HepG2 (cell line): ENCODE results near the gene EREG. TPM values are rescaled to one million over a fixed set of nuclear protein-coding genes. Genes with fewer than 3 reads are reported as not detected.

Source experiments
- ATAC-seq: fragments of 200-7000 bp; cut with Tn5 transposase; 3 replicates; pipeline ENCODE4 v1.9.1; 2020; ENCODE audit warnings: mild to moderate bottlenecking, moderate library complexity
- BruUV-seq: library from RNA; stranded (reverse); fragments of 400-500 nt; replicated peaks from 2 replicates; lab custom pipeline; 2021; lab: Mats Ljungman, UMichigan
- CTCF ChIA-PET: fragments of 300-600 bp; formaldehyde crosslinking; extraction: SDS; loops from one replicate; lab custom pipeline; 2021; ENCODE audit warnings: low total read pairs, inconsistent platforms, low intra/inter-chr PET ratio; lab: Yijun Ruan, JAX
- POLR2A ChIA-PET: fragments of 350-600 bp; sonication (Branson Sonifier 250); formaldehyde crosslinking; loops from one replicate; lab custom pipeline; 2020; ENCODE audit warnings: antibody characterized with exemption, inconsistent platforms; lab: Yijun Ruan, JAX
- DNase-seq: peaks from one replicate; pipeline ENCODE4 v3.0.0-alpha.2; 2015; ENCODE audit warnings: low spot score
- FAIRE-seq: peaks from 3 replicates; lab custom pipeline; 2011; peaks lifted over from hg19 to GRCh38; lab: Jason Lieb, UNC
- H2AFZ ChIP-seq: one replicate; pipeline ENCODE4 v1.6.1; 2011; ENCODE audit warnings: low read length, inconsistent platforms
- H3K27ac ChIP-seq: fragments of 300-600 bp; 3 replicates; pipeline ENCODE4 v1.8.0; 2011; ENCODE audit warnings: mixed run types, mild to moderate bottlenecking, mixed read lengths, low read length, inconsistent platforms; ENCODE audit not compliant: insufficient read depth; ENCODE audit errors: extremely low read length
- H3K27me3 ChIP-seq, 2 experiments: fragments of 200-600 bp in 1 of 2; 2 replicates in 1 of 2; 3 replicates in 1 of 2; pipeline versions ENCODE4 v1.6.0 to v1.8.0; 2011; ENCODE audit warnings: low read length in 2 of 2, mild to moderate bottlenecking in 2 of 2, moderate library complexity in 2 of 2, inconsistent platforms in 1 of 2; ENCODE audit not compliant: insufficient read depth in 2 of 2, control insufficient read depth in 1 of 2
- H3K36me3 ChIP-seq, 2 experiments: fragments of 200-600 bp in 1 of 2; replicated peaks in 1 of 2; 2 replicates in 1 of 2; 3 replicates in 1 of 2; pipeline versions ENCODE4 v1.5.1 to v1.8.0; 2011; ENCODE audit warnings: low read length in 2 of 2, inconsistent platforms in 1 of 2; ENCODE audit not compliant: insufficient read depth in 2 of 2, control insufficient read depth in 1 of 2
- H3K4me1 ChIP-seq: 2 replicates; pipeline ENCODE4 v1.5.1; 2012; ENCODE audit warnings: low read length, inconsistent platforms; ENCODE audit not compliant: insufficient read depth
- H3K4me2 ChIP-seq: 2 replicates; pipeline ENCODE4 v1.6.0; 2011; ENCODE audit warnings: low read depth, low read length, inconsistent platforms
- H3K4me3 ChIP-seq, 3 experiments: fragments of 200-600 bp in 1 of 3; sonication (generic), shearing (Covaris generic) in 1 of 3; replicated peaks in 1 of 3; 2 replicates each; pipeline ENCODE4 v1.5.1; 2011 to 2016; ENCODE audit warnings: low read length in 3 of 3, inconsistent platforms in 2 of 3, low read depth in 2 of 3, mild to moderate bottlenecking in 2 of 3, control low read depth in 1 of 3, mixed read lengths in 1 of 3; ENCODE audit not compliant: insufficient read depth in 1 of 3
- H3K79me2 ChIP-seq: one replicate; pipeline ENCODE4 v1.6.1; 2011; ENCODE audit warnings: low read length, inconsistent platforms; ENCODE audit not compliant: insufficient read depth
- H3K9ac ChIP-seq: 2 replicates; pipeline ENCODE4 v1.6.0; 2011; ENCODE audit warnings: mild to moderate bottlenecking, low read depth, low read length, inconsistent platforms; ENCODE audit not compliant: insufficient read depth
- H3K9me3 ChIP-seq: 2 replicates; pipeline ENCODE4 v1.5.1; 2012; ENCODE audit warnings: mild to moderate bottlenecking, low read length
- H4K20me1 ChIP-seq: 2 replicates; pipeline ENCODE4 v1.6.0; 2011; ENCODE audit warnings: inconsistent platforms, mild to moderate bottlenecking, low read length, moderate library complexity; ENCODE audit not compliant: insufficient read depth
- DNMT1 ChIP-seq: sonication (generic); formaldehyde crosslinking; IDR thresholded peaks from 2 replicates; pipeline ENCODE4 v1.5.1; 2020; ENCODE audit warnings: mild to moderate bottlenecking, missing genetic modification reagents
- MYPOP ChIP-seq: sonication (generic); formaldehyde crosslinking; IDR thresholded peaks from 2 replicates; pipeline ENCODE4 v1.8.1; 2023; ENCODE audit warnings: mild to moderate bottlenecking, moderate library complexity, missing genetic modification reagents
- PHF5A ChIP-seq: IDR thresholded peaks from one replicate; pipeline ENCODE4 v1.6.1; 2018; ENCODE audit warnings: low read depth, missing genetic modification reagents; ENCODE audit not compliant: unreplicated experiment
- ZSCAN12 ChIP-seq: sonication (generic); formaldehyde crosslinking; IDR thresholded peaks from 2 replicates; pipeline ENCODE4 v1.9.0; 2021; ENCODE audit warnings: mild to moderate bottlenecking, missing genetic modification reagents
- WGBS: methylation state at CpG from one replicate; pipeline ENCODE4 v1.1.6; 2017; ENCODE audit warnings: low lambda C conversion rate; 5-methylcytosine and 5-hydroxymethylcytosine counted together
- in situ Hi-C: cut with HindIII; loops from 2 replicates; pipeline ENCODE4 v1.10.0; 2017; ENCODE audit warnings: low pct_unique_long_range_greater_than_20kb; ENCODE audit not compliant: extremely low pct_ligation_motif_present
- intact Hi-C: fragments of 100-400 bp; cut with micrococcal nuclease; formaldehyde crosslinking; loops from one replicate; pipeline ENCODE4 v1.10.0; 2022; ENCODE audit not compliant: unreplicated experiment
- polyA plus RNA-seq, 8 experiments: library from polyadenylated mRNA; depleted of rRNA in 3 of 8; stranded (reverse) in 7 of 8; unstranded in 1 of 8; fragments of >200 nt; fragmentation: Illumina TruSeq in 4 of 8; extraction: Trizol in 4 of 8; gene quantifications; 2 replicates each; pipeline versions ENCODE4 v1.2.1 to v1.2.3, GENCODE V29; 2011 to 2016; ENCODE audit warnings: low read depth in 4 of 8, missing spikeins in 1 of 8, mixed read lengths in 1 of 8; ENCODE audit not compliant: insufficient read depth in 1 of 8
- total RNA-seq, 5 experiments: library from RNA; depleted of rRNA; stranded (reverse); fragments of >200 nt; fragmentation: Illumina TruSeq; extraction: Trizol; gene quantifications; 2 replicates each; pipeline ENCODE4 v1.2.3, GENCODE V29; 2016; ENCODE audit warnings: low read depth in 1 of 5
- TF ChIP-seq, protein P1 (sequence below): sonication (generic); formaldehyde crosslinking; IDR thresholded peaks from 2 replicates; pipeline ENCODE4 v1.4.0; 2020; ENCODE audit warnings: missing genetic modification reagents, mild to moderate bottlenecking, borderline replicate concordance
- TF ChIP-seq, protein P2 (sequence below): sonication (generic); formaldehyde crosslinking; conservative IDR thresholded peaks from 2 replicates; pipeline ENCODE4 v1.4.0; 2020; ENCODE audit warnings: missing genetic modification reagents

EREG gene
- total and polyA plus RNA-seq, 2 of the 13 experiments (the other 11 are each of a cell fraction or from before 2014, with no cell fraction given), result 0.11 to 0.13 TPM

DNA sequence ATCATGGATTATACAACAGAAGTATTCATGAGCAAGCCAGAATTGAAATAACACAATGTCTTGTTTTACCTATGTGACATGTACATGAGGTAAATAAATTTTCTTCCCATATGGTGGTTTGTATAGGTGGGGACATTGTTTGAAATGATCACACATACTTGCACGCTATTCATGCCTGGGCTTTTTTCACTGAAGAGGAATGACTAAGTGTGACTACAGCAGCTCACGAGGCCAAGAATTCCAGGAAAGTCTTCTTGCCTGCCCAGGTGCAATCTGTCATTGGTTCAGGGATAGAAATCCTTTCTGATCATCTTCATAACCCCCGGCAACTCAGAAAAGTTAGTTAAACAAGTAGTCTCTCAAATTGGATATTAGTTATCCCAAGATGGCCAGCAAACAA, 43.7 kb downstream of the EREG start:
- no peak overlapping the region for H3K4me2 ChIP-seq
- H4K20me1 ChIP-seq, result no peaks in the 10 kb centered on the region
- in situ Hi-C loops (no loop called here), intact Hi-C loops (no loop called here)
- H3K27ac ChIP-seq, result no peak overlapping the region
- TF ChIP-seq ZSCAN12 (CRISPR knock-in tag) (no peak), DNMT1 (CRISPR knock-in tag) (no peak), MYPOP (CRISPR knock-in tag) (no peak), PHF5A (CRISPR knock-in tag) (no peak)
- TF ChIP-seq, protein P1, sequence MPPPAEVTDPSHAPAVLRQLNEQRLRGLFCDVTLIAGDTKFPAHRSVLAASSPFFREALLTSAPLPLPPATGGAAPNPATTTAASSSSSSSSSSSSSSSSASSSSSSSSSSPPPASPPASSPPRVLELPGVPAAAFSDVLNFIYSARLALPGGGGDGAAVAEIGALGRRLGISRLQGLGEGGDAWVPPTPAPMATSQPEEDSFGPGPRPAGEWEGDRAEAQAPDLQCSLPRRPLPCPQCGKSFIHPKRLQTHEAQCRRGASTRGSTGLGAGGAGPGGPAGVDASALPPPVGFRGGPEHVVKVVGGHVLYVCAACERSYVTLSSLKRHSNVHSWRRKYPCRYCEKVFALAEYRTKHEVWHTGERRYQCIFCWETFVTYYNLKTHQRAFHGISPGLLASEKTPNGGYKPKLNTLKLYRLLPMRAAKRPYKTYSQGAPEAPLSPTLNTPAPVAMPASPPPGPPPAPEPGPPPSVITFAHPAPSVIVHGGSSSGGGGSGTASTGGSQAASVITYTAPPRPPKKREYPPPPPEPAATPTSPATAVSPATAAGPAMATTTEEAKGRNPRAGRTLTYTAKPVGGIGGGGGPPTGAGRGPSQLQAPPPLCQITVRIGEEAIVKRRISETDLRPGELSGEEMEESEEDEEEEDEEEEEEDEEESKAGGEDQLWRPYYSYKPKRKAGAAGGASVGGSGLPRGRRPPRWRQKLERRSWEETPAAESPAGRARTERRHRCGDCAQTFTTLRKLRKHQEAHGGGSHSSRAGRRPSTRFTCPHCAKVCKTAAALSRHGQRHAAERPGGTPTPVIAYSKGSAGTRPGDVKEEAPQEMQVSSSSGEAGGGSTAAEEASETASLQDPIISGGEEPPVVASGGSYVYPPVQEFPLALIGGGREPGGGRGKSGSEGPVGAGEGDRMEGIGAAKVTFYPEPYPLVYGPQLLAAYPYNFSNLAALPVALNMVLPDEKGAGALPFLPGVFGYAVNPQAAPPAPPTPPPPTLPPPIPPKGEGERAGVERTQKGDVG (CRISPR knock-in tag), result no peak
- TF ChIP-seq, protein P2, sequence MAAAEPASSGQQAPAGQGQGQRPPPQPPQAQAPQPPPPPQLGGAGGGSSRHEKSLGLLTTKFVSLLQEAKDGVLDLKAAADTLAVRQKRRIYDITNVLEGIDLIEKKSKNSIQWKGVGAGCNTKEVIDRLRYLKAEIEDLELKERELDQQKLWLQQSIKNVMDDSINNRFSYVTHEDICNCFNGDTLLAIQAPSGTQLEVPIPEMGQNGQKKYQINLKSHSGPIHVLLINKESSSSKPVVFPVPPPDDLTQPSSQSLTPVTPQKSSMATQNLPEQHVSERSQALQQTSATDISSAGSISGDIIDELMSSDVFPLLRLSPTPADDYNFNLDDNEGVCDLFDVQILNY (CRISPR knock-in tag), result no peak
- ChIA-PET CTCF (no interaction called here), POLR2A (no interaction called here)
- H3K4me3 ChIP-seq, result no peak overlapping the region
- no peaks in the 10 kb centered on the region for H3K36me3 ChIP-seq
- no peaks in the 10 kb centered on the region for H3K27me3 ChIP-seq
- no peaks in the 10 kb centered on the region for H3K4me1 ChIP-seq
- no peak overlapping the region for H2AFZ ChIP-seq
- no peaks in the 10 kb centered on the region for H3K9me3 ChIP-seq
- FAIRE-seq, result no peak
- no peak for DNase-seq
- BruUV-seq, result no TSS peak
- no peak overlapping the region for H3K9ac ChIP-seq
- H3K79me2 ChIP-seq, result no peaks in the 10 kb centered on the region
- WGBS, result 51% methylated on average over 3 of the region's 3 CpGs
- no peak for ATAC-seq
